GM12878 (cell line): Measurements from ENCODE around the gene TOR1A. TPM values are rescaled to one million over a fixed set of nuclear protein-coding genes. Genes with fewer than 3 reads are reported as not detected.

Experiments used
- BACH1 ChIP-seq: fragments of 450-650 bp; IDR thresholded peaks from 2 replicates; pipeline ENCODE4 v1.6.1; 2017; ENCODE audit warnings: mild to moderate bottlenecking, borderline replicate concordance
- CHD2 ChIP-seq: IDR thresholded peaks from 2 replicates; pipeline ENCODE4 v1.6.1; 2011; ENCODE audit warnings: low read depth, low read length, improper control_type of control experiment, borderline replicate concordance
- E2F8 ChIP-seq: fragments of 450-650 bp; IDR thresholded peaks from 2 replicates; pipeline ENCODE4 v1.6.1; 2018; ENCODE audit warnings: mild to moderate bottlenecking, low read depth, moderate library complexity; ENCODE audit not compliant: partially characterized antibody
- EED ChIP-seq: sonication (generic); IDR thresholded peaks from 2 replicates; pipeline ENCODE4 v1.6.1; 2016; ENCODE audit warnings: antibody characterized with exemption, low read depth
- GATAD2B ChIP-seq: fragments of 450-650 bp; conservative IDR thresholded peaks from 2 replicates; pipeline ENCODE4 v1.6.1; 2017; ENCODE audit warnings: low read depth, mild to moderate bottlenecking, moderate library complexity
- IRF4 ChIP-seq: IDR thresholded peaks from 2 replicates; pipeline ENCODE4 v1.6.1; 2011; ENCODE audit warnings: low read depth, low read length
- MEF2B ChIP-seq: fragments of 450-650 bp; IDR thresholded peaks from 2 replicates; pipeline ENCODE4 v1.6.1; 2018; ENCODE audit warnings: mild to moderate bottlenecking, moderate library complexity; ENCODE audit not compliant: partially characterized antibody, poor library complexity, severe bottlenecking
- MTA2 ChIP-seq: fragments of 450-650 bp; IDR thresholded peaks from 2 replicates; pipeline ENCODE4 v1.6.1; 2016; ENCODE audit warnings: low read depth, mild to moderate bottlenecking, moderate library complexity
- NFIC ChIP-seq: IDR thresholded peaks from 2 replicates; pipeline ENCODE4 v1.6.1; 2012; ENCODE audit warnings: low read depth, mild to moderate bottlenecking, inconsistent platforms, low read length, moderate library complexity
- SIX5 ChIP-seq: IDR thresholded peaks from 2 replicates; pipeline ENCODE4 v1.6.1; 2011; ENCODE audit warnings: mild to moderate bottlenecking, low read depth, low read length, moderate library complexity; ENCODE audit not compliant: severe bottlenecking
- SMAD5 ChIP-seq: IDR thresholded peaks from 2 replicates; pipeline ENCODE4 v1.6.1; 2016; ENCODE audit warnings: antibody characterized with exemption, low read depth
- SUPT20H ChIP-seq: IDR thresholded peaks from 2 replicates; pipeline ENCODE4 v1.6.1; 2011; ENCODE audit warnings: low read depth, mild to moderate bottlenecking, low read length, moderate library complexity, borderline replicate concordance; ENCODE audit not compliant: control insufficient read depth
- TCF3 ChIP-seq: IDR thresholded peaks from 2 replicates; pipeline ENCODE4 v1.6.1; 2012; ENCODE audit warnings: low read depth, mild to moderate bottlenecking, low read length, borderline replicate concordance; ENCODE audit not compliant: insufficient read depth
- polyA plus RNA-seq, 11 experiments: library from polyadenylated mRNA; depleted of rRNA in 4 of 11; unstranded in 6 of 11; stranded (reverse) in 5 of 11; fragments of >200 nt; fragmentation: Nextera tagmentation in 4 of 11; fragmentation: Illumina TruSeq in 1 of 11; extraction: Ambion mirVana in 4 of 11; extraction: Trizol in 1 of 11; gene quantifications; 1 replicate in 1 of 11; 2 replicates in 10 of 11; pipeline versions ENCODE4 v1.2.1 to v1.2.3, GENCODE V29; 2011 to 2016; ENCODE audit warnings: inconsistent platforms in 2 of 11, missing spikeins in 2 of 11, low read depth in 1 of 11
- total RNA-seq, 4 experiments: library from RNA; depleted of rRNA in 3 of 4; stranded (reverse); fragments of >200 nt in 3 of 4; fragmentation: Illumina TruSeq in 1 of 4; extraction: Trizol in 1 of 4; gene quantifications; 2 replicates each; pipeline versions ENCODE4 v1.2.1 to v1.2.3, GENCODE V29; 2013 to 2021
- TF ChIP-seq, protein P1 (sequence below): fragments of 450-650 bp; IDR thresholded peaks from 2 replicates; pipeline ENCODE4 v1.6.1; 2018; ENCODE audit warnings: borderline replicate concordance, mild to moderate bottlenecking; ENCODE audit not compliant: partially characterized antibody
- TF ChIP-seq, protein P2 (sequence below): fragments of 450-650 bp; IDR thresholded peaks from 2 replicates; pipeline ENCODE4 v1.6.1; 2017; ENCODE audit warnings: low read depth, mild to moderate bottlenecking, moderate library complexity
- TF ChIP-seq, protein P3 (sequence below): fragments of 450-650 bp; formaldehyde crosslinking; IDR thresholded peaks from 2 replicates; pipeline ENCODE4 v1.4.0; 2020; ENCODE audit warnings: mild to moderate bottlenecking, moderate library complexity

Gene TOR1A
- total and polyA plus RNA-seq, 10 of the 15 experiments (the other 5 are each of a cell fraction or from before 2014, with no cell fraction given), result 3.2 to 60.8 (median 38.6) TPM

DNA sequence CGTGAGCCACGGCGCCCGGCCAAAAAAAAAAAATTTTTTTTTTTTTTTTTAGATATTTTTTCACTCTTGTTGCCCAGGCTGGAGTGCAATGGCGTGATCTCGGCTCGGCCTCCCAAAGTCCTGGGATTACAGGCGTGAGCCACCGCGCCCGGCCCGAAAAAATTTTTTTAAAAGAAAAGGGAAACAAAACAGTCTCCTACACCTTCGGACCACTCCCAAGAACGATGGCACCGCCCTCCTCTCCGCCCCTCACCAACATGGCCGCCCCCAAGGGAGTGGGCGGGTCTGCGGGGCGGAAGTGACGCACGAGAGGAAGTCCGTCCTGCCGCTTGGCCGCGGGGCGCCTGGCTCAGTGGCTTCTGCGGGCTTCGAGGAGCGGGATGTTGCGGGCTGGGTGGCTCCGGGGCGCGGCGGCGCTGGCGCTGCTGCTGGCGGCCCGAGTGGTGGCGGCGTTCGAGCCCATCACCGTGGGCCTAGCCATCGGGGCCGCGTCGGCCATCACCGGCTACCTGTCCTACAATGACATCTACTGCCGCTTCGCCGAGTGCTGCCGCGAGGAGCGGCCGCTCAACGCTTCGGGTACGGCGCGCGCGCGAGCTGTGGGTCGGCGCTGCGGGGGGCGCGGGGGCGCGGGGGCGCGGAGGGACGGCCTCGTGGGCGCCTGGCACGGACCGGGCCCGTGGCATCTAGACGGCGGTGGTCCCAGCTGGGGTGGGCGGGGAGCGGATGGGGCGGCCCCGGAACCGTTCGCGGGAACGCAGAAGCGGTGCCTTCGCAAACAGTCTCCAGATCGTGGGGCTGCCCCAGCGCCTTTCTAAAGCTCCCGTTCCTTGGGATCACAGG, 20.9 kb downstream of the TOR1A start, which contains the start of gene TOR1B (continued):
- TF ChIP-seq SUPT20H, result no peak
- 0 out of 2 replicates have a peak, but pooled peaks have one; percentile 40 for TF ChIP-seq SMAD5
- TF ChIP-seq, protein P1, sequence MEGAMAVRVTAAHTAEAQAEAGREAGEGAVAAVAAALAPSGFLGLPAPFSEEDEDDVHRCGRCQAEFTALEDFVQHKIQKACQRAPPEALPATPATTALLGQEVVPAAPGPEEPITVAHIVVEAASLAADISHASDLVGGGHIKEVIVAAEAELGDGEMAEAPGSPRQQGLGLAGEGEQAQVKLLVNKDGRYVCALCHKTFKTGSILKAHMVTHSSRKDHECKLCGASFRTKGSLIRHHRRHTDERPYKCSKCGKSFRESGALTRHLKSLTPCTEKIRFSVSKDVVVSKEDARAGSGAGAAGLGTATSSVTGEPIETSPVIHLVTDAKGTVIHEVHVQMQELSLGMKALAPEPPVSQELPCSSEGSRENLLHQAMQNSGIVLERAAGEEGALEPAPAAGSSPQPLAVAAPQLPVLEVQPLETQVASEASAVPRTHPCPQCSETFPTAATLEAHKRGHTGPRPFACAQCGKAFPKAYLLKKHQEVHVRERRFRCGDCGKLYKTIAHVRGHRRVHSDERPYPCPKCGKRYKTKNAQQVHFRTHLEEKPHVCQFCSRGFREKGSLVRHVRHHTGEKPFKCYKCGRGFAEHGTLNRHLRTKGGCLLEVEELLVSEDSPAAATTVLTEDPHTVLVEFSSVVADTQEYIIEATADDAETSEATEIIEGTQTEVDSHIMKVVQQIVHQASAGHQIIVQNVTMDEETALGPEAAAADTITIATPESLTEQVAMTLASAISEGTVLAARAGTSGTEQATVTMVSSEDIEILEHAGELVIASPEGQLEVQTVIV, result no peak
- TF ChIP-seq, protein P2, sequence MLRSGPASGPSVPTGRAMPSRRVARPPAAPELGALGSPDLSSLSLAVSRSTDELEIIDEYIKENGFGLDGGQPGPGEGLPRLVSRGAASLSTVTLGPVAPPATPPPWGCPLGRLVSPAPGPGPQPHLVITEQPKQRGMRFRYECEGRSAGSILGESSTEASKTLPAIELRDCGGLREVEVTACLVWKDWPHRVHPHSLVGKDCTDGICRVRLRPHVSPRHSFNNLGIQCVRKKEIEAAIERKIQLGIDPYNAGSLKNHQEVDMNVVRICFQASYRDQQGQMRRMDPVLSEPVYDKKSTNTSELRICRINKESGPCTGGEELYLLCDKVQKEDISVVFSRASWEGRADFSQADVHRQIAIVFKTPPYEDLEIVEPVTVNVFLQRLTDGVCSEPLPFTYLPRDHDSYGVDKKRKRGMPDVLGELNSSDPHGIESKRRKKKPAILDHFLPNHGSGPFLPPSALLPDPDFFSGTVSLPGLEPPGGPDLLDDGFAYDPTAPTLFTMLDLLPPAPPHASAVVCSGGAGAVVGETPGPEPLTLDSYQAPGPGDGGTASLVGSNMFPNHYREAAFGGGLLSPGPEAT, result 0 out of 2 replicates have a peak, but pooled peaks have one; percentile 27
- TF ChIP-seq EED, result no peak
- TF ChIP-seq SIX5, result peak; percentile 76
- TF ChIP-seq BACH1, result peak; percentile 74
- TF ChIP-seq NFIC, result no peak
- peak; percentile 98 for TF ChIP-seq GATAD2B
- peak; percentile 19 for TF ChIP-seq E2F8
- peak; percentile 56 for TF ChIP-seq MEF2B
- no peak for TF ChIP-seq IRF4
- 0 out of 2 replicates have a peak, but pooled peaks have one; percentile 21 for TF ChIP-seq TCF3
- TF ChIP-seq, protein P3, sequence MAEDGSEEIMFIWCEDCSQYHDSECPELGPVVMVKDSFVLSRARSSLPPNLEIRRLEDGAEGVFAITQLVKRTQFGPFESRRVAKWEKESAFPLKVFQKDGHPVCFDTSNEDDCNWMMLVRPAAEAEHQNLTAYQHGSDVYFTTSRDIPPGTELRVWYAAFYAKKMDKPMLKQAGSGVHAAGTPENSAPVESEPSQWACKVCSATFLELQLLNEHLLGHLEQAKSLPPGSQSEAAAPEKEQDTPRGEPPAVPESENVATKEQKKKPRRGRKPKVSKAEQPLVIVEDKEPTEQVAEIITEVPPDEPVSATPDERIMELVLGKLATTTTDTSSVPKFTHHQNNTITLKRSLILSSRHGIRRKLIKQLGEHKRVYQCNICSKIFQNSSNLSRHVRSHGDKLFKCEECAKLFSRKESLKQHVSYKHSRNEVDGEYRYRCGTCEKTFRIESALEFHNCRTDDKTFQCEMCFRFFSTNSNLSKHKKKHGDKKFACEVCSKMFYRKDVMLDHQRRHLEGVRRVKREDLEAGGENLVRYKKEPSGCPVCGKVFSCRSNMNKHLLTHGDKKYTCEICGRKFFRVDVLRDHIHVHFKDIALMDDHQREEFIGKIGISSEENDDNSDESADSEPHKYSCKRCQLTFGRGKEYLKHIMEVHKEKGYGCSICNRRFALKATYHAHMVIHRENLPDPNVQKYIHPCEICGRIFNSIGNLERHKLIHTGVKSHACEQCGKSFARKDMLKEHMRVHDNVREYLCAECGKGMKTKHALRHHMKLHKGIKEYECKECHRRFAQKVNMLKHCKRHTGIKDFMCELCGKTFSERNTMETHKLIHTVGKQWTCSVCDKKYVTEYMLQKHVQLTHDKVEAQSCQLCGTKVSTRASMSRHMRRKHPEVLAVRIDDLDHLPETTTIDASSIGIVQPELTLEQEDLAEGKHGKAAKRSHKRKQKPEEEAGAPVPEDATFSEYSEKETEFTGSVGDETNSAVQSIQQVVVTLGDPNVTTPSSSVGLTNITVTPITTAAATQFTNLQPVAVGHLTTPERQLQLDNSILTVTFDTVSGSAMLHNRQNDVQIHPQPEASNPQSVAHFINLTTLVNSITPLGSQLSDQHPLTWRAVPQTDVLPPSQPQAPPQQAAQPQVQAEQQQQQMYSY (CRISPR knock-in tag), result no peak
- no peak for TF ChIP-seq MTA2
- peak; percentile 58; the same call in 1 of the 2 replicates for TF ChIP-seq CHD2
